UCSD-AML1 (cell line): ENCODE data around the gene VPS26B.
"Not testable (repeated sequence)": the region's sequence is repeated elsewhere in the genome, so short reads cannot be mapped to it uniquely, and the experiment has no call there.

Experiments
- DNase-seq: peaks from one replicate; lab custom pipeline; 2025; ENCODE audit not compliant: unreplicated experiment; lab: John Stamatoyannopoulos, UW

VPS26B gene

GRCh38 chr11:134231958-134232659 lies 7.6 kb downstream of the VPS26B start:
- DNase-seq: no peak

- no peak for DNase-seq
These were observed 9.3 kb downstream of the VPS26B start for GRCh38 chr11:134233729-134234179.

- no peak for DNase-seq
These were observed 10.9 kb downstream of the VPS26B start for GRCh38 chr11:134235399-134235798.

DNA sequence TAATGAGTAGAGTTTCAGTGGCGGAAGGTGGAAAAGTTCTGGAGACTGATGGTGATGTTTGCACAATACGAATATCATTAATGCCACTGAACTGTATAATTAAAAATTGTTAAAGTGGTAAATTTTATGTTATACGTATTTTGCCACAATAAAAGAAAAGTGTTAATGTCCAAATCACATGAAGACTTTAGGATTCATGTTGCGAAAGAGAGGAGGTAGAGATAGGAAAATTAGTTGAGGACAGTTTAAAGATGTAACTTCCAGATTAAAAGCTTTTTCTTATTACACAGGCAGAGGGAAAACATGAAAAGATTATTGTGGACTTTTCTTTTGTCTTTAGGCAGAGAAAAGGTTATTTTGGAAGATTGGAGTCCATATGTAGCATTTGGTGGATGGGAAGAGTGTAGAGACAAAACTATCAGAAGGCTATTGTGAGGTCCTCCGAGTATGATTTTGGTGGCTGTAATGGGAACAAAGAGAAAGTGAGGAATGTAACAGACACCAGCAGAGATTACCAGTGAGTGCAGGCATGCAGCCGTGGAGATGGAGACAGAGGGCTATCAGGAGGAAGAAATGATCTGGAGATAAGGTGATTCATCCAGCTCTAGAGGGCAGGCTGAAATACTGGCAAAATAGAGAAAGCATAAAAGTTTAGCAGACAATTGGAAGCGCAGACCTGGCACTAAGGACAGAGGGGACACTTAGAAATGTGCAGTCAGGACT lies 12.5 kb downstream of the VPS26B start:
- DNase-seq: no peak

GRCh38 chr11:134237557-134237922 lies 13.1 kb downstream of the VPS26B start:
- no peak for DNase-seq

DNA sequence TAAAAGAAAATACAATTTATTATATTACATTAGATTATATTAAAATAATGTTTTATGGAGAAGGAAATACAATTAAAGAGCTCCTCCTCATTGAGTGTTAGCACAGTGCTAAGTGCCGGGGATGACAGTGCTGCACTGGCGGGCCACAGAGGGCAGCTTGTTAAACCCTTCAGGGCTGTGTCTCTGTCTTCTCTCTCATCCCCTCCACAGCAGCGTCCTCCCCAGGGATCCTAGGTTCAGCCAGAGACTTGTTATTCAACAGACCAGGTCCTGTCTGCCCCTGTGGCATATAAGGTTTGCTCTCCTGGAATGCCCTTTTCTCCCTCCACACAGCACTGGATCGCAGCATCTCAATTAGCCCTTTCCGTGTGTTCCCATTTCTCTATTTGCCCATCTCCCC lies 14.5 kb downstream of the VPS26B start:
- no peak for DNase-seq

- DNase-seq: no peak
These were observed 16.1 kb downstream of the VPS26B start for GRCh38 chr11:134240592-134240991.

DNA sequence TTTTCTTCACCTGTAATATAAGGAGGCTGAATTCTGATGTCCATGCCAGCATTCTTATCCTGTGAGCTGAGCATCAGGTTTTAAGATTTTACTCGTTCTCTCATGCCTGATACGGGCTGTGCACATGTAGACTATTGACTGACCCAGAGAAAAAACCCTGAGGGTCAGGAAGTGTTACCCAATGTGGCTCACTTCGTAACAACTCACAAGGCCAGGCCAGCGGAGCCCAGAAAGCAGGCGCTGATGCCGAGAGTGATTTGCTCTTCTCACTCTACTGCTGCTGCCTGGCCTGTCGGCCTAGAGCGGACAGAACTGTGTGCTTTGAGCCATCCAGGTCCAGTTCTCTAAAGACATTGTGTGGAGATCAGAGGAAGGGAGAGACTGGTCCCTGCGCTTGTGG lies 17.9 kb downstream of the VPS26B start:
- DNase-seq: no peak

DNA sequence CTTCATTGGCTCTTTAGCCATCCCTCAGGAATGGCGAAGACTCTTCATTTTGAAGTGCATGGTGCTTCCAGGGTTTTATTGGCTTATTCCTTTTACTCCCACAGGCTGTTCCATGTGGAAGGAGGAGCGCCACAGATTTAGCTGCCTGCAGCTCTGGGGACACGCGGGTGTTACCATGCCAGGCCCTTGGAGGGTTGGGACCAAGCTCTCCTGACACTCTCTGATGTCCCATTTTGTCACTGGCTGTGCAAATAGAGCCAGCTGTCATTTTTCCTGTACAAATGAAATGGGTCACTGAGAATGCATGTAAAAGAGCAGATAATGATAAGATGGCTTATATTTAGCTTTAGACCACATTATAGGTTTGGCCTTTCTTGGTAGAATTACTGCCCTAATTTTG lies 19.4 kb downstream of the VPS26B start:
- no peak for DNase-seq

GRCh38 chr11:134244593-134244992 lies 20.1 kb downstream of the VPS26B start:
- peak; percentile 28 for DNase-seq

DNA sequence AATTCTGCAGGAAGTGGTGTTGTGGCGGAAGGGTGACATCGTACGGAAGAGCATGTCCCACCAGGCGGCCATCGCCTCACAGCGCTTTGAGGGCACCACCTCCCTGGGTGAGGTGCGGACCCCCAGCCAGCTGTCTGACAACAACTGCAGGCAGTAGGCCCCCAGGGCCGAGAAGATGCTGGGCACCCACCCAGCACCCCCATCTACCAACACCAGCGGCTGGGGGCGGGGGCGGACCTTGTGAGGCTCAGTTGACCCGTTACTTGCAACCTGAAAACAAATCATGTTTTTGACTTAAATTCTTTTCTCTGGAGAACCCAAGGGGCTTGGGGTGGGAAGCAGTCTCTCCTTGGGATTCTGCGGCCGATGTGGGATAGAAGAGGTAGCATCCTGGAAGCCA lies 21.0 kb downstream of the VPS26B start:
- no peak for DNase-seq

DNA sequence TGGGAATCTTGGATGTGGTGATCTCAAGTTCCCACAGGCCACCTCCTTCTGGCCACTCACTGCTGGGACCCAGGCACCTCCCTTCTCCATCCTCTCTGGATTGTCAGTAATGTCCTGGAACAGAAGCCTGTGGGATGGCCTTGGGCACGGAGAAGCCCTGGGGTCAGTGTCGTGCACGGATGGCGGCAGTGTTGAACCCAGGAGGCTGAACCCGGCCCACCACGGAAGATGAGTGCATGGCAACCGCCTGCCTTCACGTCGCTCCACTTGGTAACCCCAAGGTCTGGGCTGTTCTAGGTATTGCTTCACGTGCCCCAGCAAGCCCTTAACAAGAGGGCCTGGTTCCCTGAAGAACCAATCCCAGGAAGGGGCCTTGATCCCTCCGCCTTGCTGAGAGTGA lies 21.6 kb downstream of the VPS26B start:
- no peak for DNase-seq

GRCh38 chr11:134246678-134247077 lies 22.2 kb downstream of the VPS26B start:
- no peak for DNase-seq

GRCh38 chr11:134248910-134249480 lies 24.5 kb downstream of the VPS26B start:
- DNase-seq: no peak

DNA sequence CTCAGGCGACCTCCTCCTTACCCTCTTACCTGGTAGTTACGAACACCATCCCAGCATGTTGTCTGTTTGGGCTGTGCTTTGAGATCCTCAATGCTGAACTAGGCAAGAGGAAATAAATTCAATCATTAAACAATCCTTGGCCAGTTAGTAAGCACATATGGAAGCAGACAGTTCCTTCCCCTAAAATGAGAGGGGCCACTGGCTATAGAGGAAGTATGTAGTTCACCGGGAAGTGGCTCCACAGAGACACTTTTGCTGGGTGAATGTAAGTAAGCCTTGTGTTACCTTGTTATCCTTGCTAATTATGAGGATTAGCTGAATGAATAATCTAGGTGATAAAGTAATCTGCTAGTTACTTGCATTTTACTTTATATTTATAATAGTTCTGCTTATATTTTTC lies 25.8 kb downstream of the VPS26B start:
- DNase-seq: no peak

DNA sequence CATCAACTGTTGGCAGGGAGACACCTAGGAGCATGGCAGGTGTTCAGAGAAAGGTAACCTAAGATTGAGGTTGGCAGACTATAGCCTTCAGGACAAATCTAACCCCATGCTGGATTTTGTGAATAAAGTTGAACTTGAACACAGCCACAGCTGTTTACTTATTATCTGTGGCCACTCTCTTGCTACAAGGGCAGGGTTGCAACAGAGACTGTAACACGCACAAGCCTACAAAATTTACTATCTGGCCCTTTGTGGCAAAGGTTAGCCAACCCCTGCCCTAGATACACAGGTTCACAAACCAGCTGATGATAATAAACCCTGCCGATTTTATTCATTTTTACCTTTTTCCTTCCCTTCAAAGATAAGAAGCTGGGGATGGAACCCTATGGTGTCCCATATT lies 26.2 kb downstream of the VPS26B start:
- DNase-seq: no peak

- peak; percentile 56 for DNase-seq
These were observed 28.1 kb downstream of the VPS26B start for GRCh38 chr11:134252346-134253187.

DNA sequence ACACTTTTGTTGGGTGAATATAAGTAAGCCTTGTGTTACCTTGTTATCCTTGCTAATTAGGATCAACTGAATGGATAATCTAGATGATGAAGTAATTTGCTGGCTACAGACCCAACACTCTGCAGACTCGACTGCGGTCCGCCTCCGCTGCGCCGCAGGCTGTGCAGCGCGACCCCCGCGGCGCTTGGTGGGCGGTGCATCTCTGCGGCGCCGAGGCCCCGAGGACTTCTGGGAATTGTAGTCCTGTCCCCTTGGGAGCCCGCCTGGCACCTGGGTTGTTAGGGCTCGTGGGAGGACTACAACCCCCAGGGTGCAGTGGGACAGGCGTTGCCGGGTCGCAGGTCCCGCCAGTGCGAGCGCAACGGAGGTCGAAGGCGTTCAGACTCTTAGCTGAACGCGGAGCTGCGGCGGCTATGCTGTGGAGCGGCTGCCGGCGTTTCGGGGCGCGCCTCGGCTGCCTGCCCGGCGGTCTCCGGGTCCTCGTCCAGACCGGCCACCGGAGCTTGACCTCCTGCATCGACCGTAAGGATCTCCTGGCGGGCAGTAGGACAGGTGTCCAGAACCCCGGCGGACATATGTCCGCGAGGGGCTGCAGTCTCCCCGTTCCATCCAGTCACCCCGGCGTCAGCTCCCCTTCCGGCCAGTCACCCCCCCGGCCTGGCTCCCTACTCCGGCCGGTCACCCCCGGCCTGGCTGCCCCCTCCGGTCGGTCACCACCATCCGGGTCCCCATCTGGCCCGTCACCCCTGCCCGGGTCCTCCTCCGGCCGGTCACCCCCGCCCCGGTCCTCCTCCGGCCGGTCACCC lies 28.9 kb downstream of the VPS26B start, which contains the start of the genes ACAD8 and THYN1:
Gene ACAD8 (plus strand): TSS at position 381 of the 806 bp plus-strand sequence. CDS start 33 bp downstream, at position 414.
Gene THYN1 (minus strand): TSS at position 165 of the 806 bp plus-strand sequence. CDS start 470 bp downstream, outside the sequence.
- DNase-seq: peak; percentile 95

DNA sequence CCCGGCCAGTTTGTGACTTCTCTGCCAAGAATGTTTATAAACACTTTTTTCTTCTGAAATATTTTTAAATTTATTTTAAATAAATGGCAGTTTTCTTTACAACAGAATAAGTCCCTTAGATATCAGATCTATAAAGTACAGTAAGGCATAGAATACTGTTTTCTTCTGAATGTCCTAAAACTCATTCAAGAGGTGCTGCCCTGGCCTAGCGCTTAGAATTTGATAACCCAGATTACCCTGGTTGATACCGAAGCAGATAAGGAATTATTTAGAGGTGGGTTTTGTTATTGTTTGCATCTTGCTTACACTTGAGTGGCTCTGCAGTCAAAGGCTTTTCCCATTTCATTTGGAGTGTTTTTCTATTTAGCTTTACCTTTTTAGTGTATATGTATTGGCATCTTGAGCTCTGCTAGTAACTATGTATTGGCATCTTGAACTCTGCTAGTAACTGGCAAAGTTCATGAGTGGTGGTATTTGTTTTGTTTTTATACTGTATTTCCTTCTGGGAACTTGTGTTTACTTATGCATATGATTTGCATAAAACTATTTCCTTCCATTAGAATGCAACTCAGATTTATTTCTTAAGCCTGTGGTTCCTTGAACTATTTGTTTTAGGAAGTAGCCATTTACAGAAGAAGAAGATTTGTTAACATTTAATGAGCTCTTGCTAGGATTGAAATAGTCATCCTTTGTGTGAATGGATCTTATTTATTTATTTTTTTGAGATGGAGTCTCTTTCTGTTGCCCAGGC lies 30.1 kb downstream of the VPS26B start:
- no peak for DNase-seq

GRCh38 chr11:134255184-134255561 lies 30.7 kb downstream of the VPS26B start:
- not testable (repeated sequence) for DNase-seq
